ENCODE results near the gene TNFRSF1A.

DNA sequence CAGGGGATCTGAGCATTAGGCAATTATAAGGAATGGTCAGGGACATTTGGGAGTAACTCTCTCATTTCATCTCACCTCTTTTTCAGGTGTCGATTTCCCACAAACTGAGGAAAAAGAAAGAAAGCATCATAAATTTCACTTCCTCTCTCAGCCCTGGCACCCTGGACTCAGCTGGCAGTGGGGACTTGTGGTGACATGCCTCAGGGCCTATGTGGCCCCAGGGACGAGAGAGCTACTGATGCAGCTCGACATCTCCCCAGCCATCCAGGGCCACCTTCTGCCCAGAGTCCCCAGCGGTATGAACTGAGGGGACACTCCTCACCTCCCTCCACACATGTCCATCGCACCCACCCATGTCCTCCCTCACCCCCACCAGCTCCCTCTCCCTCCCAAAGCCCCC is 11.7 kb downstream of the TNFRSF1A start:
- TF ChIP-seq CTCF (IDR thresholded peaks at IDR 0.05; ENCODE audit: low read depth, low read length) (no peak), EZH2phosphoT487 (IDR thresholded peaks at IDR 0.05; ENCODE audit: low read depth) (no peak)
